T follicular helper cell (primary cell): ENCODE results near the gene TBC1D1.

Experiments
- DNase-seq: peaks from one replicate; pipeline ENCODE4 v3.0.0-alpha.2; 2020; ENCODE audit warnings: low read depth

The TBC1D1 gene

DNA sequence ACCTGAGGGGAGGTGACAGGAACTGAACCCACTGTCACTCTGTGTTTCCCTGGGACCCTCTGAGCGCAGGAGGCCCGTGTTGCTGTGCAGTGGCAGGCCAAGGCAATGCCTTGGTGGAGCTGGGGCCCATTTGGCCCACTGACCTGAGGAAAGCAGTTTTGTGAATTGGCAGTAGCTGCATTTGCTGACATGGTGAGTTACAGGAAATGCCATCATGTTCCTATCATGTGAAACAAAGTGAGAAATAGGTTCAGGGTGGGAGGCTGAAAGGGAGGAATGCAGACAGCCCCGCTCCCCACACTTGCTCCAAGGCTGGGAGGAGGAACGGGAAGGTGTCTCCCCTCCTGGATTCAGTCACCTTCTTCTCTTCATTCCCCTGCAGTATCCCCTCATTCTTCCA, 215.4 kb downstream of the TBC1D1 start:
- DNase-seq, result no peak

DNA sequence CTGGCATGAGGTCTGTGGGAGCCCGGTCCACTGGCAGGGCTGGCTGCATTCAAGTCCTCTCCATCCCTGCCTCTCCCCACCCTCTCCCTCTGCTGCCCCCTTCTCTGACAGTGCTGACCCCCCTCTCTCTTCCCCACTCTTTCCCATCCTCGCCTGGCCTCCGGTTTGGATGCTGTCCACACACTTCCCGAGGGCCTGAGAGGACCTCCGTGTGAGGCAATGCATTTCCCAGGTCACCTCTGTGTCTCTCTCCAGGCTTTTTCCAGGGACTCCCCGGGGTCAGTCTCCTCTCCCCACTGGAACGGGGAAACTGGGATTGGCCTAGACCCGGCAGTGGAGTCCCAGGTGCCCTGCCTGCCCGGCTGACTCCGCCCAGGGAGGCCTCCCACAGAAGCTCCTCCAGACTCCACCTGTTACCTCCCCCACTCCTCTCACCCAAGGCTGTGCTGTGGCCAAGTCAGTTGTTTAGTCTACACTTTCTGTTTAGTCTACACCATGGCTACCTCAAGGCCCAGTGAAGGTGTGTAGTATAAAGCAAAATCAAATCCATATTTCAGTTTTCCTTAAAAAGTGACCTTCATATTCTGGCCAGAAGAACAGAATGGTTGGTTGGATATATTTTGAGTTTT, 216.1 kb downstream of the TBC1D1 start:
- no peak for DNase-seq

DNA sequence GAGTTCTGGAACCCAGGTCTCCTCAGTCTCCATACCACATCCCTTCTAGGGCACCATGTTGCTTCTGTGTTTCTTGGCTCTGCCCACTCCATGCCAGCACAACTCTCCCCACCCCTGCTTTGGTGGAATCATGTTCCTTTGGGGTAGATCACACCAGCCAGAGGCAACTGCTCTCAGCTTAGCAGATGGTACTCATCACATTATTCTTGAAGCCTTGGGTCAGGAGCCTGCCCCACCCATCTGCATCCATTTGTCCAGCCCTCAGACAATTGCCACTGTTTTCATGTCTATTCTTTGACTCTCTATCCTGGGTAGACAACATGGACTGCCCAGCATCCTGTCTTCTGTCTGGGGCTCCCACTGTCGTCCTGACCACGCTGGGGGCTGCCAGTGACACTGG, 216.9 kb downstream of the TBC1D1 start:
- DNase-seq, result no peak

DNA sequence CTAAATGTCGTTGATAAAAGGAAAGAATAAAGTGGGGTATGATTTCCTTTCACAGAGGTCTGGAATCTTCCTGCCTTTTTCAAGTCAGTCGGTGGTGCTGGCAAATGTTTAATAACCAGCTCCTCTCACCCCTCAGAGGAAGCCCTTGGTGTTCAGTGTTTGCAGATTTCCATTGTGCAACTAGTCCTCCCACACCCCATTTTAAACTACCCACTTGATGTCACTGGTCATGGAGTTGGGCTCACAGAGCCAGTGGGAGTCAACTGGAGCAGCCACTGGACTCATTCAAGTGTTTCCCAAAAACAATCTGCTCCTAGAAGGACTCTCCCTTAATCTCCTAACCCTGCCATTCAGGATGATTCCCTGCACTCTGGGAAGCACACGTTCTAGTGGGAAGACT, 218.5 kb downstream of the TBC1D1 start:
- DNase-seq, result no peak

DNA sequence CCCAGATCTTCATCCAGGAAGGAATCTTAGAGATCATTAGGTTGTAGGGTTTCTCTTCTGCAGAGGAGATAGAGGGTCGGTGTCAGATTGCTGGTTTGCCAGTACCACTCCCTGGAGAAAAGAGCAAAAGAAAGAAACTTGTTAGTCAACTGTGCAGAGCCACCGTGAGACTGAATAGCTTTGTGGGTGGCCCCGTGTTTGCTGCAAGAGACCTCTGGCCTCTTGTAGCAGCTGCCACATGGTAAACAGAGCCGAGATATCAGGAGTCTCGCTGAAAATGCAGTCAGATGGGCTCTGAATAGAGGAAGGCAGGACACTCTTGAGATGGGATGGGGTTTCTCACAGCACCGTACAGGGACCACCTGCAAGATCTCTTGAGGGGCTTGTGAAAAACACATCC, 219.0 kb downstream of the TBC1D1 start:
- no peak for DNase-seq

DNA sequence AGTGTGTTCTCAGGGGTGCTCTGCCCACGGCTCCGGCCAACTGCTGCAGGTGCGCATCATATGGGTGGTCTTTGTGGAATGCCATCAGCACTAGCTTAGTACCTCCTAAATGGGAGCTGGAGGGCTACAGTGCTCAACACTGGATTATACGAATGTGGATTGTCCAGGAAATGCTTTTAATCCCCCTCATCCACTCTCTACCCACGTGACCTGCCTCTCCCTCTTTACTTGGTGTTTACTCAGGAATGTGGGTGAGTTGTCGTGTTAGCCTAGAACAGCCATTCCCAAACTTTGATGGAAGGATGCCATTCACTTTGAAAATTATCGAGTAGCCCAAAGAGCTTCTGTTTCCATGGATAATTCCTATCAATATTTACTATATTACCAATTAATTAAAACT, 220.1 kb downstream of the TBC1D1 start:
- DNase-seq, result no peak

DNA sequence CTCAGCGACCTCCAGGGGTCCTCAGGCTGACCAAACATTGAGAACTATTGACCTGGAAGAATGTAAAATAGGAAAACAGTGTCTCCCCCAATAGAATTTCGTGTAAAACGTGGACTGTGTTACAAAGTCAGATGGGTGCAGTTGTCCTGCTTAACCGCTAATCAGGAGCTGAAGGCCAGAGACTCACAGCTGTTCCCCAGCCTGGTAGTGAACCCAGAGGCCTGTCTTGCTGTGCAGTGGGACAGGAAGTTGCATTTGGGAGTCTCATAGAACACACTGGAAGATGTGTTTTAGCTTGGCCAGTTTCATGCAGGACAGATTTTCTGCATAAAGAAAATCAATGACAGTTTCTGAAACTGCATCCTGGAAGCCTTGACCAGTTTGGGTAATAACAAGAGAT, 220.8 kb downstream of the TBC1D1 start:
- DNase-seq, result no peak

DNA sequence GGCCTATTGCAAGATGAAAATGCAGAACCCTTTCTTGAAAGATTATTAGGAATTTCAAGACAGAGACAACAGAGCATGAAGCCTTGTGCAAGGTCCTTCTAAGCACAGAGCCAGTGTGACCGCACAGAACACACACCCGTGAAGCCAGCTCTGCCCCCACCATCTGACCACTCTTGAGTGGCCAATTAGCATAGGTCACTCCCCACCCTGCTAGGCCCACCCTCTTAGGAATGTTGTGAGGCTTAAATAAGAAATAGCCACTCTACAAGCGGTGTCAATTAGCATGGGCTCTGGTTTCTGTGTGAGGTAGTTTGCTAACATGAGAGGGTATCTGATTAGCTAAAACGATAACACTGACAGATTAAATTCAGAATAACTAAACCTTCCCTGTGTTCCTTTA, 222.2 kb downstream of the TBC1D1 start:
- no peak for DNase-seq

DNA sequence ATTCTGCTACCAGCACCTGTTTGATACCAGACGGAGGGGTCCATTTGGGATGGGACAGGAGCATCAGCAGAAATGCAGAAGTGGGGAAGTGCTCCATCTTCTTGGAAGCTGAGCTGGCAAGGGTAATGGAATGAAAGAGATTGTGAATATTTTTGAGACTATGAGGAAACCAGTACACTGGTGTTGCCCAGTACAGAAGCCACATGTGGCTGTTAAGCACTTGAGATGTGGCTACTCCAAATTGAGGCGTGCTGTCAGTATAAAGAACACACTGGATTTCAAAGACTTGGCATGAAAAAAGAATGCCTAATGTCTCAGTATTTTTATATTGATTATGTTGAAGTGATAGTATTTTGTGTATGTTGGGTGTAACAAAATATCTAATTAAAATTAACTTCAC, 222.7 kb downstream of the TBC1D1 start:
- no peak for DNase-seq

DNA sequence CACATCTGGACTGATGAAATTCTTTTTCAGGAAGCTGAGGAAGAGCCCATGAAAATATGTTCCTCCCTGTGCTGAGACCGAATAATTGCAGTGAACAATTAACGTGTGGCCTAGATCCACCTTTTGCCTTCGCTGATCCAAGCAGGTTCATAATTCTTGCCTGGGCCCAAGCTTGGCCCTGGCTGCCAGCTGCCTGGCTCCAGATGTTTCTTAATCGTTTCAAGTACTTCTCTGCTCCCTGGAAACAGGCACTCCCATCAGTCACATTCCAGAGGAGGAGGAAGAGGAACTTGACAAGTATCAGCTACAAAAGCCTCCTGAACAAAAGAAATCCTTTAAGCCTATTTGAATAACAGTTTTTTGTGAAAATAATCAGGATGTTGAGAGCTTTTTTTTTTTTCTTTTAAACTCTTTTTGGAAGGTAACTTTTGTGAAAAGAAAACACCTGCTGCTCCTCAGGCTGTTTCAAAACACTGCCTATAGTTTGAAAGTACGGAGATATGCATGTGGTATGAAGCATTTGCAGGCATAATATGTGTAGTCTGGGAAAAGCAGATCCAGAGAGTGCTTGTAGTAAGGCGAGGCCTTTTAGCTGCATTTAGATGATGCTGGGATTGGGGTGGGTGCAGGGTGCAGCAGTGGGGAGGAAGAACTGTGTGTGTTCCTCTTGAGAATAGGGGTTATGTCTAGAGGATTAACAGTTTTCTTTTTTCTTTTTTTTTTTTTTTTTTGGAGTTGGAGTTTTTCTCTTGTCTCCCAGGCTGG, 223.7 kb downstream of the TBC1D1 start:
- no peak for DNase-seq

DNA sequence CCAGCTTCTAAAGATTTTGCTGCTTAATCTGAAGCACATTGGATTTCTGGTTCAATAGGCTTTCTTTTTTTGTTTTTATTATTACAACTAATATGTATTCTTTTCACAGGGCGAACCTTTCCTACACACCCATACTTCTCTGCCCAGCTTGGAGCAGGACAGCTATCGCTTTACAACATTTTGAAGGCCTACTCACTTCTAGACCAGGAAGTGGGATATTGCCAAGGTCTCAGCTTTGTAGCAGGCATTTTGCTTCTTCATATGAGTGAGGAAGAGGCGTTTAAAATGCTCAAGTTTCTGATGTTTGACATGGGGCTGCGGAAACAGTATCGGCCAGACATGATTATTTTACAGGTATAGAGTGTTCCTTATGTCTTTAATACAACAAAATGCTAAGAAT, 224.7 kb downstream of the TBC1D1 start:
- no peak for DNase-seq

DNA sequence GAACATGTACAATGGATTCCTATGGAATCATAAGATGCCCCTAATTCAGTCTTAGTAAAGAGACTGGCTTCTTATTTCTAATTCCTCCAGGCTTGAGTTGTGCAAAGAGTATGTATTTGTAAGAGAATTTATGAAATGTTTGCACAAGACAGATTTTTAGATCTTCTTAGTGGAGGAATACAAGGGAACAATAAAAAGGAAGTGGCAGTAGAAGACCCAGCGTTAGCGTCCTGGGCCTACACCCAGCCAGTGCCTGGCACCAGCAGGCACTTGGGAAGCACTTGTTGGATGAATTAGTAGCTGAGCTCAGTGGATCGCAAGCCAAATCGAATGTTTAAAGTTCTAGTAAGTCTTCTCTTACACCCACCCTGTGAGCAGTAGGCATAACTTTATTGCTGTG, 226.7 kb downstream of the TBC1D1 start:
- no peak for DNase-seq

DNA sequence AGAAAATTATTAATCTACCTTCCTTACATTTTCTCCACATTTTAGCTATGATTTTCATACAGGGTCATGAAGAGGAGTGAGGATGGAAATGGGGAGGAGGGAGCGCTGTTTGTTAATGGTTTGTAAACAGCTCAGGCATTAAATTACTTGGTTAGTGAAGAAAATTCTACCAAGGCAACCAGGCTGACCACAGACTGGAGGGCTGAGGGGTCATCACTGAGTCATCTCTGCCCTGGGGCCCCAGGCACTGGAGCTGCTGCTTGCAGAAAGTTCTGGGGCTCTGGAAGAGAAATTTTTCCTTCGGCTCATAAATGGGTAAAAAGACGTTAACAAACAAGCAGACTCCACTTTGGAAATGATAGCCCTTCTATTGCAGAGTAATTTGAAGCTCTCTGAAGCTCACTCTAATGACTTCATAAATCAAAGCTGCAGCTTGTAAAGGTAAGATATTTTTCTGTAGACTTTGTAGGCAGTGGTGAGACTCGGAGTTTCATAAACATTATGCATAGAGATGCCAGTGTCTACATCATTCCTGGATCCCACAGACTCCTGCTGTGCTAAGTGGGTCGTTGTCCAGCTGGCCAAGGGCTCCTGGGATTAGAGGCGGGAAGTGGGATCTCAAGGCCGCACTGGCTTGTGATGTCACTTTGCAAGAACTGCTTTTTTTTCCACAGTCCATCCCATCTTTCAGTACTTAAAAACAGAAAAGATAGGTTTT, 228.9 kb downstream of the TBC1D1 start:
- DNase-seq, result no peak

DNA sequence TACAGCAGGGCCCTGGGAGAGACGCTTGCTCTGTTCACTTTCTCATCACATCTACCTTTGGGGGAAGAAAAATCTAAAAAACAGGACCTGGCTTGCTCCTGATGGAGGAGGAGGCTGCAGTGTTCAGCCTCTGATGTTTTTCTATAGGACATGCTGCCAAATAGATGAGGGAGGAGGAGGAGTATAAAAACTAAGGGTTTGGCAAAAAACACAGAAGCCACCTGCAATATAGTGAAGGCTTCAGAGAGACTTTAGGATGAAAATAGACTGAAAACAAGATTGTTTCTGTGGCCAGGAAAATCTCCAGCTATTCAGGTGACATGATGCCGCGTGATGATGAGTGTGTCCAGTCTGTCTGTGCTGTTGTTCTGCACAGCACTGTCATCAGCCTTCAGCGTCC, 229.9 kb downstream of the TBC1D1 start:
- no peak for DNase-seq

DNA sequence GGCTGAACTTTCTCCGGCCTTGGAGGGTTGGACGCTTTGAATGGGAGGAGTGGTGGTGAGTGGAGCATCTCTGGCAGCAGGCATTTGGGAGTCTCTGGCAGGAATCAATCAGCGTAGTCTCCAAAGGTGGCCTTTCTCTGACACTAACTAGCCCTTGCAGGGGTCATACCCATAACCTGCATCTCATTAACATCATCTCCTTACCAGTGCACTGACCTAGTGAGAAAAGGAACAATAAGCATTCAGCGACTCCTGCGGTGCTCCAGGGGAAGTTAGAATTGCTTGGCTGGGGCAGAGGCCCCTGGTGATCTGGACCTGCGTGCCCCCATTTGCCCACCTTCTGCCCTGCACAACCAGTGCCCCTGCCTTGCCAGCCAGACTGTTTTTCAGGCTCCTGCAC, 231.2 kb downstream of the TBC1D1 start:
- no peak for DNase-seq

DNA sequence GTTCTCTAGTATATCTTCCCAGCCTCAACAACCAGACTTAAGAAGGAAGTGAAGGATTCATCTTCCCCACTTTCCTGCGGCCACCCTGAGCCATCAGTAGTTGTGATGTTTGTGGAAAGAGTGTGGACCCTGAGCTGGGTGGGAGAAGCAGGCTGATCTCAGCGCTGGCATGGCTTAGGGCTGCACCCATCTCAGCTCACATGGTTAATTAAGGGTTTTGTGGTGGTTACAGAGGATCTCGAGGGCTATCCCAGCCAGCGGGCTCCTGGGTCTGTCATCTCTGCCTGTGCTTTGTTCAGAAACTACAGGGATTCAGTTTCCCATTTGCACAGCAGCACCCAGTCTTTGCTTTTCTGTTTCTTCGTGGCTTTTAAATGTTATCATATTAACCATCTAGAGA, 232.7 kb downstream of the TBC1D1 start:
- DNase-seq, result no peak

DNA sequence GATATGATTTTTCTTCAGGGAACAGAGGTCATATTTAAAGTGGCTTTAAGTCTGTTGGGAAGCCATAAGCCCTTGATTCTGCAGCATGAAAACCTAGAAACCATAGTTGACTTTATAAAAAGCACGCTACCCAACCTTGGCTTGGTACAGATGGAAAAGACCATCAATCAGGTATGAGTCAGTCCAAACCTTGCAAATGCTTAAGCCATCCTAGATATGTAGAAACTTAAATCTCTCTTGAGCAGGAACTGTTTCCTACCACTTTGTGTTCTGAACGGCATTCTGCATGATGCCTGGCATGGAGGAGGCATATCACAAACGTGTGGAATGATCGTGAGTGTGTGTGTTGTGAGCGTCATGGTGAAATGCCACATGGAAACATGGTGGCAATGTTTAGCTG, 234.1 kb downstream of the TBC1D1 start:
- no peak for DNase-seq

DNA sequence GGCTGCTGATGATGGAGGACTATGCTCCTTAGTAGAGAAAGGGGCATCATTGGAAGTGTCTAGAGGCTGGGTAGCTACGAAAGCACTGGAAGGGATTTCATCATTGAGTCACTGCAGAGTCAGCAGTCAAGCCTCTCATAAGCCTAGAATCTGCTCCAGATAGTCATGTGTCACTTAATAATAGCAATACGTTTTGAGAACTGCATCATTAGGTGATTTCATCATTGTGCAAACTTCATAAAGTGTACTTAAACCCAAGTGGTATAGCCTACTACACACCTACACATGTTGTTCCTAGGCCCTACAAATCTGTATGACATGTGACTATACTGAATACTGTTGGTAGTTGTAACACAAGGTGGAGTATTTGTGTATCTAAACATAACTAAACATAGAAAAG, 234.9 kb downstream of the TBC1D1 start:
- no peak for DNase-seq

DNA sequence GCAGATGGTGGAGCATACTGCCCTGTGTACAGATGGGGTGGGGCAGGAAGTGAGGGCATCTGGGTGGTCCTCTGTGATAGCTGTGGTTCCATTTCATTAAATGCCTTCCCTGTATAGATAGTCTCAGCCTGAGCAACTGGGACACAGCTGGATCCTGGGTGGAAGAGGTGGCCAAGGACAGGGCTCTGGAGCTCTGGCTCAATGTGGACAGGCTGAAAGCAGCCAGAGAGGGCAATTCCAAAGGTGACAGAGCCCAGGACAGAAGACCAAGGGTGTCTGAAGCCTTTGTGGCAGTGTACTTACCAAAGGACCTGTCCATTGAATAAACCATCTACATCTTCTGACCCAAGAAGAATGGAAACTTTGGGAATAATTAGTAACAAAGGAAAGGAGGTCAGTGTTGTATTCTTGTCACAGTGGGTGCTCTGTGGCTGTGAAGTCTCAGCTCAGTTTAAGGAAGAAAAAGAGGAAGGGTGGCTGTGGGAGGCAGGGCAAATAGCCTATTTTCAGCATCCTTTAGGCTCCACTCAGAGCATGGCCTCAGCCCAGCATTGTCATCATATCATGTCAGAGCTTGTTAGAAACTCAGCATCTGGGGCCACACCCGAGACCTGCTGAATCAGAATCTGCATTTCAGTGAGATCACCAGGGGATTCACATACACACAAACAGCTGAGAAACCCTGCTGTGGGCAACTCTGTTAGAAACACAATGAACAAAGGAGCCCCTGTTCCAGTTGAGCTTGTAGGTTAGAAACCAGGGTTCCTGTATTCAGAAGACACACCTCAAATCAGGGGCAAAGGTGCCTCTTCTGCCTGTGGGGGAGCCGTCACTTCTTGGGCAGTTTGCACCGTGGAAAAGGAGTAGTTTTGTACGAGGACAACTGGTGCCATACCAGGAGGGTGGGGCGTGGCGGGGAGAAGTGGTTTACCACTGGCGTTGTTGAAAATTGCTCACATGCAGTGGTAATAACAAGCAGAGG, 237.9 kb downstream of the TBC1D1 start:
- DNase-seq, result peak; percentile 12

DNA sequence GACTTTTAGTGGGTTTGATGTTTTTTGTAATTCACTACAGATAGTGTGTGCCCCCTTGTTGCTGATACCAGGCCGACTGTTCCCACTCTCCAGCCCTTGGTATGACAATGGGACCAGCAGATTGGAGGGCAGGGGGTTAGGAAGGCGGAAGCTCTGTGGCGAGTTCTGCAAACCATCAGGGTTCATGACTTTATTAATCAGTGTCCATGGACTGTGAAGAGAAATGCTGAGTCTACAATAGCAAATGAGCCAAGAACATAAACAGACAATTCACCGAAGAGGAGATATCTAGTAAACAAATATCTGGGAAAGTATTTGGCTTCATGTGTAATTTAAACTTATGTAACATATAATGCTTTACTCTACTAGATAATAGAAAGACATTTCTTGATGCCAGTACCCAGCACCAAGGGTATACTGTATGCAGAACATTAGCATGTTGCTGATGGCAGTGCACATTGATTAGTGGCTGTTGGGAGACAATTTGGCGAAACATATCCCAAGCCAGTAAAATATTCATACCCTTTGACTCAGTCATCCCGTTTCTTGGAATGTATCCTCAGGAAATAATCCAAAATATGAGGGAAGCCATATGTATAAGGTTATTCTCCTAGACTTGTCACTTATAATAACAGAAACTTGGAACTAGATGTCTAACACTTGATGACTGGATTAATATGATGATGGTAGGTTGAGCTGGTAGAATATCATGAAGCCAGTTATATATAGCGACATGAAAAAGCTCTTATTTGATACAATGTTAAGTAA, 238.8 kb downstream of the TBC1D1 start:
- no peak for DNase-seq

DNA sequence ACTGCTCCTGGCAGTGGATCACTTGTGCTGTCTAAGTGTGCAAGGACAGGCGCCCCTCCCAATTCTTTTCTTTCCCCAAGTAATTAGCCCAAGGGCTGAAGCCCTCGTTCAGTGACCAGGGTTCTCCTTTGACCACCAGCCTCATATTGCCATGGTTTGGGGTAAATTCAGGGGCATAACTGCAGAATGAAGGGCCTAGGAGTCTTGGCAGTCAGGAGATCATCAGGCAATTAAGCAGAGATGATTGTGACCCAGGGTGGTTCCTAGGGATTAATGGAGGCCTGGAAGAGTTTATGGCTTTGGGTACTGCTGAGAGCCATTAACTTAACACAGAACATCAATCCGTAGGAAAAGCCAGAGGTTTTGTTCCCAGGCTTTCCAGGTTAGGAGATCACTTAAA, 240.0 kb downstream of the TBC1D1 start:
- no peak for DNase-seq
